Kidney tubule cell (primary cell): ENCODE measurements around the gene PLK2.
A peak's percentile ranks its signal among the peaks of the same experiment; 100 is the strongest.

ENCODE experiments used
- DNase-seq: peaks from one replicate; pipeline ENCODE4 v3.0.0-alpha.2; 2018; ENCODE audit warnings: low spot score

The PLK2 gene

GRCh38 chr5:58450018-58450417, 9.9 kb downstream of the PLK2 start:
- DNase-seq = peak; percentile 40

- DNase-seq = peak; percentile 17
Measured at GRCh38 chr5:58447226-58447625, 12.7 kb downstream of the PLK2 start.

- DNase-seq = no peak
Measured at GRCh38 chr5:58446024-58446423, 13.9 kb downstream of the PLK2 start.

GRCh38 chr5:58444805-58445204, 15.1 kb downstream of the PLK2 start:
- DNase-seq = peak; percentile 54

GRCh38 chr5:58440901-58441460, 18.9 kb downstream of the PLK2 start:
- no peak for DNase-seq

- no peak for DNase-seq
Measured at GRCh38 chr5:58439094-58439644, 20.7 kb downstream of the PLK2 start.

GRCh38 chr5:58437661-58438060, 22.2 kb downstream of the PLK2 start:
- DNase-seq = no peak

GRCh38 chr5:58431832-58432231, 28.1 kb downstream of the PLK2 start:
- DNase-seq = no peak

- DNase-seq = no peak
Measured at GRCh38 chr5:58412932-58413331, 47.0 kb downstream of the PLK2 start.

- DNase-seq = no peak
Measured at GRCh38 chr5:58412081-58412480, 47.8 kb downstream of the PLK2 start.

GRCh38 chr5:58411372-58411771, 48.5 kb downstream of the PLK2 start:
- peak; percentile 37 for DNase-seq

GRCh38 chr5:58410441-58410840, 49.4 kb downstream of the PLK2 start:
- DNase-seq = peak; percentile 81

- peak; percentile 84 for DNase-seq
Measured at GRCh38 chr5:58407042-58407719, 52.7 kb downstream of the PLK2 start.

GRCh38 chr5:58406394-58406793, 53.5 kb downstream of the PLK2 start:
- peak; percentile 21 for DNase-seq

GRCh38 chr5:58405175-58405574, 54.7 kb downstream of the PLK2 start:
- no peak for DNase-seq

- no peak for DNase-seq
Measured at GRCh38 chr5:58404734-58405133, 55.2 kb downstream of the PLK2 start.
